H9 (cell line): ENCODE measurements around the gene TMC4. TPM values are rescaled to one million over a fixed set of nuclear protein-coding genes. Genes with fewer than 3 reads are reported as not detected.

Experiments used
- DNase-seq: peaks from one replicate; pipeline ENCODE4 v3.0.0-alpha.2; 2017
- H2AFZ ChIP-seq: one replicate; pipeline ENCODE4 v1.6.1; 2013; ENCODE audit warnings: mild to moderate bottlenecking, low read length, control low read depth, moderate library complexity
- H2AK5ac ChIP-seq: 2 replicates; pipeline ENCODE4 v1.6.1; 2013; ENCODE audit warnings: low read length, control low read depth, mixed read lengths; ENCODE audit not compliant: insufficient read length
- H2BK120ac ChIP-seq: one replicate; pipeline ENCODE4 v1.6.1; 2013; ENCODE audit warnings: low read depth, mild to moderate bottlenecking, low read length, control low read depth, inconsistent platforms; ENCODE audit not compliant: poor library complexity, severe bottlenecking
- H2BK12ac ChIP-seq: 2 replicates; pipeline ENCODE4 v1.6.1; 2013; ENCODE audit warnings: low read length, control low read depth, mixed read lengths, low read depth; ENCODE audit not compliant: insufficient read length
- H2BK15ac ChIP-seq: 2 replicates; pipeline ENCODE4 v1.6.1; 2013; ENCODE audit warnings: low read depth, low read length, control low read depth
- H2BK20ac ChIP-seq: one replicate; pipeline ENCODE4 v1.6.1; 2013; ENCODE audit warnings: low read depth, mild to moderate bottlenecking, low read length, control low read depth, inconsistent platforms; ENCODE audit not compliant: poor library complexity, severe bottlenecking
- H2BK5ac ChIP-seq: 2 replicates; pipeline ENCODE4 v1.6.1; 2013; ENCODE audit warnings: low read length, control low read depth, mixed read lengths; ENCODE audit not compliant: insufficient read length
- H3K14ac ChIP-seq: 2 replicates; pipeline ENCODE4 v1.6.1; 2013; ENCODE audit warnings: low read length, control low read depth; ENCODE audit not compliant: insufficient read depth
- H3K18ac ChIP-seq: 2 replicates; pipeline ENCODE4 v1.6.1; 2013; ENCODE audit warnings: low read depth, mild to moderate bottlenecking, mixed read lengths, low read length, control low read depth; ENCODE audit not compliant: insufficient read length
- H3K23ac ChIP-seq: 2 replicates; pipeline ENCODE4 v1.6.1; 2013; ENCODE audit warnings: low read length, control low read depth, mixed read lengths, low read depth; ENCODE audit not compliant: insufficient read length
- H3K23me2 ChIP-seq: 2 replicates; pipeline ENCODE4 v1.6.1; 2013; ENCODE audit warnings: low read depth, mild to moderate bottlenecking, mixed read lengths, low read length, control low read depth; ENCODE audit not compliant: insufficient read length, poor library complexity, severe bottlenecking
- H3K27ac ChIP-seq: 2 replicates; pipeline ENCODE4 v1.5.1; 2013; ENCODE audit warnings: low read length, control low read depth, mixed read lengths, low read depth; ENCODE audit not compliant: insufficient read length
- H3K27me3 ChIP-seq: 2 replicates; pipeline ENCODE4 v1.6.1; 2013; ENCODE audit warnings: low read length, control low read depth, inconsistent platforms; ENCODE audit not compliant: insufficient read depth
- H3K4ac ChIP-seq: 2 replicates; pipeline ENCODE4 v1.6.1; 2013; ENCODE audit warnings: low read depth, mild to moderate bottlenecking, control low read depth, inconsistent platforms, low read length, moderate library complexity
- H3K4me1 ChIP-seq: 2 replicates; pipeline ENCODE4 v1.6.1; 2013; ENCODE audit warnings: low read length, control low read depth, inconsistent platforms; ENCODE audit not compliant: insufficient read depth
- H3K4me2 ChIP-seq: 2 replicates; pipeline ENCODE4 v1.6.1; 2013; ENCODE audit warnings: low read length, control low read depth, mixed read lengths; ENCODE audit not compliant: insufficient read length, insufficient read depth
- H3K56ac ChIP-seq: 2 replicates; pipeline ENCODE4 v1.6.1; 2013; ENCODE audit warnings: low read depth, mild to moderate bottlenecking, mixed read lengths, low read length, control low read depth; ENCODE audit not compliant: insufficient read length
- H3K79me1 ChIP-seq: 2 replicates; pipeline ENCODE4 v1.6.1; 2013; ENCODE audit warnings: low read depth, mild to moderate bottlenecking, moderate library complexity, low read length, control low read depth, inconsistent platforms; ENCODE audit not compliant: insufficient read depth, poor library complexity, severe bottlenecking
- H3K79me2 ChIP-seq: 2 replicates; pipeline ENCODE4 v1.6.1; 2013; ENCODE audit warnings: low read length, control low read depth, inconsistent platforms; ENCODE audit not compliant: insufficient read depth
- H3K9ac ChIP-seq: 2 replicates; pipeline ENCODE4 v1.6.1; 2013; ENCODE audit warnings: low read length, control low read depth, mixed read lengths; ENCODE audit not compliant: insufficient read length; ENCODE audit errors: extremely low read depth
- H3K9me3 ChIP-seq: one replicate; pipeline ENCODE4 v1.6.1; 2013; ENCODE audit warnings: low read depth, low read length, inconsistent platforms; ENCODE audit not compliant: control insufficient read depth
- H3T11ph ChIP-seq: one replicate; pipeline ENCODE4 v1.6.1; 2013; ENCODE audit warnings: mild to moderate bottlenecking, low read length, control low read depth, inconsistent platforms
- H4K20me1 ChIP-seq: one replicate; pipeline ENCODE4 v1.6.1; 2013; ENCODE audit not compliant: control insufficient read depth, insufficient read length, insufficient read depth
- H4K5ac ChIP-seq: 2 replicates; pipeline ENCODE4 v1.6.1; 2013; ENCODE audit warnings: low read depth, mild to moderate bottlenecking, mixed read lengths, low read length, control low read depth; ENCODE audit not compliant: insufficient read length
- H4K8ac ChIP-seq: replicated peaks from 2 replicates; pipeline ENCODE4 v1.6.1; 2013; ENCODE audit warnings: low read length, control low read depth, mixed read lengths, low read depth; ENCODE audit not compliant: insufficient read length
- H4K91ac ChIP-seq: 2 replicates; pipeline ENCODE4 v1.6.1; 2013; ENCODE audit warnings: low read depth, mild to moderate bottlenecking, moderate library complexity, mixed read lengths, low read length, control low read depth; ENCODE audit not compliant: insufficient read length
- H3K27ac Mint-ChIP-seq, 3 experiments: 2 replicates in 2 of 3; 3 replicates in 1 of 3; pipeline ENCODE4 v1.8.0; 2020 to 2021; ENCODE audit warnings: mixed read lengths in 3 of 3, mild to moderate bottlenecking in 1 of 3, moderate library complexity in 1 of 3
- H3K27me3 Mint-ChIP-seq: 2 replicates; pipeline ENCODE4 v1.8.0; 2021; ENCODE audit warnings: low read depth, mild to moderate bottlenecking, moderate library complexity, mixed read lengths
- H3K36me3 Mint-ChIP-seq, 3 experiments: 2 replicates in 2 of 3; 3 replicates in 1 of 3; pipeline ENCODE4 v1.8.0; 2020 to 2021; ENCODE audit warnings: low read depth in 3 of 3, mixed read lengths in 3 of 3; ENCODE audit not compliant: insufficient read depth in 1 of 3
- H3K4me1 Mint-ChIP-seq, 2 experiments: 2 replicates each; pipeline ENCODE4 v1.8.0; 2020; ENCODE audit warnings: mixed read lengths in 2 of 2
- H3K4me3 Mint-ChIP-seq, 2 experiments: 2 replicates in 1 of 2; 3 replicates in 1 of 2; pipeline ENCODE4 v1.8.0; 2020 to 2021; ENCODE audit warnings: mild to moderate bottlenecking in 2 of 2, mixed read lengths in 2 of 2, moderate library complexity in 1 of 2
- H3K9me3 Mint-ChIP-seq, 2 experiments: 2 replicates in 1 of 2; 3 replicates in 1 of 2; pipeline ENCODE4 v1.8.0; 2020; ENCODE audit warnings: mild to moderate bottlenecking in 2 of 2, mixed read lengths in 2 of 2, moderate library complexity in 1 of 2
- WGBS: extraction: QIAGEN DNeasy Blood & Tissue Kit; methylation state at CpG from one replicate; pipeline ENCODE4 v1.1.7; 2013; ENCODE audit warnings: missing lambda C conversion rate, low lambda C conversion rate, mixed read lengths; ENCODE audit not compliant: insufficient read length; ENCODE audit errors: extremely low coverage; 5-methylcytosine and 5-hydroxymethylcytosine counted together
- total RNA-seq: library from RNA; stranded (reverse); gene quantifications from 2 replicates; pipeline ENCODE4 v1.2.1, GENCODE V29; 2021
- TF ChIP-seq, protein P1 (sequence below): fragments of 200-600 bp; sonication (generic); conservative IDR thresholded peaks from 3 replicates; pipeline ENCODE4 v1.8.0; 2021; ENCODE audit warnings: antibody characterized with exemption, mild to moderate bottlenecking

The TMC4 gene
- total RNA-seq, 1 experiment from 2014 or later = 12.2 TPM

DNA sequence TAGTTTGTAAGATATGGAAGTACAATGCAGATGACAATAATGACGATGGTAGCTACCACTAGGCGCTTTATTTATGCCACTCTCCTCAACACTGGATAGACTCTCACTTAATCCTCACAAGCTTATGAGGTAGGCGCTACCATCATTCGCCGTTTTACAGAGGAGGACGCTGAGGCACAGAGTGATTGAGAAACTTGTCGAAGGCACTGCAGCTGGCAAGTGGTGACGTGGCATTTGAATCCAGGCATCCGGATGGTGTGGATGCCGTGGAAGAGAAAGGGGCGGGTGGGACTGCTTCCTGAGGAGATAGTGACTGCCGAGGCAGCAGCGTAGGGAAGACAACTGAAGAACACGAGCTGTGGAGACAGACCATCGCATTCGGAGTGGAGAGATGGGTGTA lies 26.4 kb upstream of the TMC4 start:
- Histone ChIP-seq H2BK5ac (no peak overlapping the region), H4K20me1 (no peaks in the 10 kb centered on the region), H3K23me2 (peaks cover 7% of the 10 kb centered on the region), H4K91ac (no peak overlapping the region), H3K27me3 (no peaks in the 10 kb centered on the region), H2BK15ac (no peak overlapping the region), H3K79me2 (peaks cover 34% of the 10 kb centered on the region), H3K4ac (no peak overlapping the region), H2BK20ac (no peak overlapping the region), H3K4me1 (peaks cover 3% of the 10 kb centered on the region), H4K5ac (no peak overlapping the region), H3K9ac (no peak overlapping the region), H3K27ac (no peak overlapping the region), H2BK120ac (no peak overlapping the region), H3K4me2 (no peak overlapping the region), H2BK12ac (no peak overlapping the region), H3K14ac (no peak overlapping the region), H3K79me1 (peaks cover 6% of the 10 kb centered on the region), H4K8ac (no peak overlapping the region), H2AFZ (no peak overlapping the region), H2AK5ac (no peak overlapping the region), H3K18ac (no peak overlapping the region), H3K23ac (no peak overlapping the region), H3K9me3 (no peaks in the 10 kb centered on the region), H3T11ph (no peak overlapping the region), H3K56ac (no peak overlapping the region)
- no peak for DNase-seq
- H3K36me3 Mint-ChIP-seq = peaks cover 47 to 59% (median 56%) of the 10 kb centered on the region in 3 experiments
- WGBS = no CpG with 5 or more reads among the region's 16 CpGs
- no peaks in the 10 kb centered on the region for H3K9me3 Mint-ChIP-seq
- peaks cover 27 to 37% of the 10 kb centered on the region in 2 experiments for H3K4me1 Mint-ChIP-seq
- H3K27ac Mint-ChIP-seq = peak overlapping the region; percentile 56 to 89 (median 82); a peak in 6 of 7 replicates
- H3K4me3 Mint-ChIP-seq = peak overlapping the region; percentile 46 to 98
- TF ChIP-seq, protein P1, sequence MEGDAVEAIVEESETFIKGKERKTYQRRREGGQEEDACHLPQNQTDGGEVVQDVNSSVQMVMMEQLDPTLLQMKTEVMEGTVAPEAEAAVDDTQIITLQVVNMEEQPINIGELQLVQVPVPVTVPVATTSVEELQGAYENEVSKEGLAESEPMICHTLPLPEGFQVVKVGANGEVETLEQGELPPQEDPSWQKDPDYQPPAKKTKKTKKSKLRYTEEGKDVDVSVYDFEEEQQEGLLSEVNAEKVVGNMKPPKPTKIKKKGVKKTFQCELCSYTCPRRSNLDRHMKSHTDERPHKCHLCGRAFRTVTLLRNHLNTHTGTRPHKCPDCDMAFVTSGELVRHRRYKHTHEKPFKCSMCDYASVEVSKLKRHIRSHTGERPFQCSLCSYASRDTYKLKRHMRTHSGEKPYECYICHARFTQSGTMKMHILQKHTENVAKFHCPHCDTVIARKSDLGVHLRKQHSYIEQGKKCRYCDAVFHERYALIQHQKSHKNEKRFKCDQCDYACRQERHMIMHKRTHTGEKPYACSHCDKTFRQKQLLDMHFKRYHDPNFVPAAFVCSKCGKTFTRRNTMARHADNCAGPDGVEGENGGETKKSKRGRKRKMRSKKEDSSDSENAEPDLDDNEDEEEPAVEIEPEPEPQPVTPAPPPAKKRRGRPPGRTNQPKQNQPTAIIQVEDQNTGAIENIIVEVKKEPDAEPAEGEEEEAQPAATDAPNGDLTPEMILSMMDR = no peak
- H3K27me3 Mint-ChIP-seq = no peaks in the 10 kb centered on the region; the same call in 1 of the 2 replicates
